ENCODE results near the gene DOCK9.

DNA sequence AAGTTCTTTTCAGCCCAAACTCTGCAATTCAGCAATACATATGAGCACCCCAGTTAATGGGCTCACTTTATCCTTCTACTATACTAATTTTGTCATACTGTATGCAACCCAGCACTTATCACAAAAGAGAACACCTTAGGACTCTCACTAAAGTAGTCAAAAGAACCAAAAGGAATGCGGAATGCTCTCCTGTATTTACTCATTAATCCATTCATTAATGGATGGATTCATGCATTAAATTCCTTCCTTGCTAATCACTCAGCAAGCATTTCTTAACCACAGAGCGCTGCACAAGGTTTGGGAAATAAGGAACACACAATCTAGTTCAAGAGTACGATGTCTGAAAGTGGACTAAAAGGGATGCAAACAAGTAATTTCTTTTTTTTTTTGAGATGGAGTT, 12.8 kb upstream of the DOCK9 start:
- TF ChIP-seq, protein P1, sequence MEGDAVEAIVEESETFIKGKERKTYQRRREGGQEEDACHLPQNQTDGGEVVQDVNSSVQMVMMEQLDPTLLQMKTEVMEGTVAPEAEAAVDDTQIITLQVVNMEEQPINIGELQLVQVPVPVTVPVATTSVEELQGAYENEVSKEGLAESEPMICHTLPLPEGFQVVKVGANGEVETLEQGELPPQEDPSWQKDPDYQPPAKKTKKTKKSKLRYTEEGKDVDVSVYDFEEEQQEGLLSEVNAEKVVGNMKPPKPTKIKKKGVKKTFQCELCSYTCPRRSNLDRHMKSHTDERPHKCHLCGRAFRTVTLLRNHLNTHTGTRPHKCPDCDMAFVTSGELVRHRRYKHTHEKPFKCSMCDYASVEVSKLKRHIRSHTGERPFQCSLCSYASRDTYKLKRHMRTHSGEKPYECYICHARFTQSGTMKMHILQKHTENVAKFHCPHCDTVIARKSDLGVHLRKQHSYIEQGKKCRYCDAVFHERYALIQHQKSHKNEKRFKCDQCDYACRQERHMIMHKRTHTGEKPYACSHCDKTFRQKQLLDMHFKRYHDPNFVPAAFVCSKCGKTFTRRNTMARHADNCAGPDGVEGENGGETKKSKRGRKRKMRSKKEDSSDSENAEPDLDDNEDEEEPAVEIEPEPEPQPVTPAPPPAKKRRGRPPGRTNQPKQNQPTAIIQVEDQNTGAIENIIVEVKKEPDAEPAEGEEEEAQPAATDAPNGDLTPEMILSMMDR (optimal IDR thresholded peaks at IDR 0.05 in 1 of 3, IDR thresholded peaks at IDR 0.05 in 1 of 3, conservative IDR thresholded peaks at IDR 0.05 in 1 of 3; ENCODE audit: extremely low read depth in 1 of 3, insufficient read depth in 2 of 3, low read length in 3 of 3): no peak
- TF ChIP-seq EZH2 (IDR thresholded peaks at IDR 0.05; ENCODE audit: low read length): no peak

All from keratinocyte (primary cell).